CD8-positive, alpha-beta memory T cell (primary cell): ENCODE measurements around the gene EN2. TPM values are rescaled to one million over a fixed set of nuclear protein-coding genes. Genes with fewer than 3 reads are reported as not detected.

Experiments used
- CTCF ChIA-PET: fragments of 350-600 bp; sonication (Branson Sonifier 250); formaldehyde crosslinking; loops from one replicate; lab custom pipeline; 2021; ENCODE audit warnings: antibody characterized with exemption; lab: Charles Lee
- POLR2A ChIA-PET: fragments of 350-600 bp; sonication (Branson Sonifier 250); formaldehyde crosslinking; loops from one replicate; lab custom pipeline; 2021; ENCODE audit warnings: antibody characterized with exemption; lab: Charles Lee
- DNase-seq, 5 donors: peaks; one replicate each; pipeline versions ENCODE4 v3.0.0 to v3.0.0-alpha.2; 2020 to 2022; ENCODE audit warnings: mixed read lengths in 1 of 5
- H3K27ac ChIP-seq: one replicate; pipeline ENCODE4 v1.7.0; 2013; ENCODE audit warnings: low read depth, mild to moderate bottlenecking, low read length, moderate library complexity
- H3K27me3 ChIP-seq: 2 replicates; pipeline ENCODE4 v1.7.0; 2013; ENCODE audit warnings: low read length, mild to moderate bottlenecking; ENCODE audit not compliant: insufficient read depth, poor library complexity, severe bottlenecking
- H3K36me3 ChIP-seq: 2 replicates; pipeline ENCODE4 v1.7.0; 2013; ENCODE audit warnings: mild to moderate bottlenecking, low read length, moderate library complexity; ENCODE audit not compliant: insufficient read depth
- H3K4me1 ChIP-seq: 2 replicates; pipeline ENCODE4 v1.7.0; 2013; ENCODE audit warnings: mild to moderate bottlenecking, low read length, moderate library complexity; ENCODE audit not compliant: insufficient read depth
- H3K4me3 ChIP-seq: 2 replicates; pipeline ENCODE4 v1.7.0; 2013; ENCODE audit warnings: mild to moderate bottlenecking, low read length
- H3K9me3 ChIP-seq: 2 replicates; pipeline ENCODE4 v1.7.0; 2013; ENCODE audit warnings: mild to moderate bottlenecking, low read length
- H3K27ac Mint-ChIP-seq, 8 donors: one replicate each; pipeline ENCODE4 v1.8.0; 2020 to 2021; ENCODE audit warnings: mixed read lengths in 8 of 8, mild to moderate bottlenecking in 6 of 8, inconsistent platforms in 3 of 8, moderate library complexity in 3 of 8
- H3K27me3 Mint-ChIP-seq, 2 donors: one replicate each; pipeline ENCODE4 v1.8.0; 2020 to 2021; ENCODE audit warnings: mixed read lengths in 2 of 2, mild to moderate bottlenecking in 1 of 2, moderate library complexity in 1 of 2
- H3K36me3 Mint-ChIP-seq, 3 donors: one replicate each; pipeline ENCODE4 v1.8.0; 2020 to 2021; ENCODE audit warnings: mixed read lengths in 3 of 3, inconsistent platforms in 1 of 3, mild to moderate bottlenecking in 1 of 3
- H3K4me1 Mint-ChIP-seq, 3 donors: one replicate each; pipeline ENCODE4 v1.8.0; 2020 to 2021; ENCODE audit warnings: mixed read lengths in 3 of 3, inconsistent platforms in 1 of 3, mild to moderate bottlenecking in 1 of 3
- H3K4me3 Mint-ChIP-seq, 7 donors: one replicate each; pipeline ENCODE4 v1.8.0; 2020 to 2021; ENCODE audit warnings: mixed read lengths in 7 of 7, mild to moderate bottlenecking in 6 of 7, moderate library complexity in 4 of 7, inconsistent platforms in 2 of 7
- H3K9me3 Mint-ChIP-seq, 5 donors: one replicate each; pipeline ENCODE4 v1.8.0; 2020 to 2022; ENCODE audit warnings: mixed read lengths in 5 of 5, mild to moderate bottlenecking in 3 of 5, moderate library complexity in 2 of 5, inconsistent platforms in 1 of 5
- polyA plus RNA-seq: library from polyadenylated mRNA; unstranded; fragments of 300-500 nt; fragmentation: Illumina TruSeq; gene quantifications from one replicate; pipeline ENCODE4 v1.2.3, GENCODE V29; 2021
- total RNA-seq, 2 experiments: library from RNA; stranded (reverse); gene quantifications; one replicate each; pipeline ENCODE4 v1.2.3, GENCODE V29; 2021

Gene EN2
- total and polyA plus RNA-seq, 3 experiments from 2014 or later, result not detected

- Histone ChIP-seq H3K36me3 (no peaks in the 10 kb centered on the region), H3K4me1 (no peaks in the 10 kb centered on the region), H3K9me3 (no peaks in the 10 kb centered on the region), H3K27me3 (peaks cover 5% of the 10 kb centered on the region), H3K27ac (no peak overlapping the region), H3K4me3 (no peak overlapping the region)
- ChIA-PET CTCF (no interaction called here), POLR2A (no interaction called here)
- no peaks in the 10 kb centered on the region for H3K9me3 Mint-ChIP-seq
- no peak overlapping the region for H3K27ac Mint-ChIP-seq
- H3K4me3 Mint-ChIP-seq, result no peak overlapping the region
- no peaks in the 10 kb centered on the region for H3K36me3 Mint-ChIP-seq
- H3K27me3 Mint-ChIP-seq, result peaks cover 22 to 33% of the 10 kb centered on the region in 2 donors
- H3K4me1 Mint-ChIP-seq, result peaks cover 2 to 5% (median 2%) of the 10 kb centered on the region in 3 donors
- DNase-seq, result no peak
These were observed 26.8 kb downstream of the EN2 start for GRCh38 chr7:155484483-155485399.

GRCh38 chr7:155486783-155487508 is 29.0 kb downstream of the EN2 start:
- peaks cover 5% of the 10 kb centered on the region for H3K27me3 ChIP-seq
- CTCF ChIA-PET, result no interaction called here
- POLR2A ChIA-PET, result no interaction called here

GRCh38 chr7:155487509-155488482 is 29.9 kb downstream of the EN2 start:
- Mint-ChIP-seq H3K9me3 (no peaks in the 10 kb centered on the region), H3K27me3 (peaks cover 14 to 42% of the 10 kb centered on the region in 2 donors), H3K27ac (peak overlapping the region in 2 of 8 donors; percentile 12 to 55), H3K36me3 (peaks cover 0 to 3% (median 0%) of the 10 kb centered on the region in 3 donors), H3K4me3 (no peak overlapping the region), H3K4me1 (peaks cover 13 to 23% (median 18%) of the 10 kb centered on the region in 3 donors)
- DNase-seq, result no peak
- H3K27me3 ChIP-seq, result peaks cover 5% of the 10 kb centered on the region
- ChIA-PET CTCF (no interaction called here), POLR2A (no interaction called here)
- H3K9me3 ChIP-seq, result no peaks in the 10 kb centered on the region
- peaks cover 5% of the 10 kb centered on the region for H3K4me1 ChIP-seq
- no peaks in the 10 kb centered on the region for H3K36me3 ChIP-seq
- H3K27ac ChIP-seq, result no peak overlapping the region
- no peak overlapping the region for H3K4me3 ChIP-seq

More at GRCh38 chr7:155486783-155487508, 29.0 kb downstream of the EN2 start:
- peaks cover 10 to 21% (median 16%) of the 10 kb centered on the region in 3 donors for H3K4me1 Mint-ChIP-seq
- H3K36me3 Mint-ChIP-seq, result peaks cover 0 to 3% (median 0%) of the 10 kb centered on the region in 3 donors
- no peak overlapping the region for H3K4me3 Mint-ChIP-seq
- H3K9me3 Mint-ChIP-seq, result no peaks in the 10 kb centered on the region
- DNase-seq, result no peak
- Histone ChIP-seq H3K27ac (no peak overlapping the region), H3K36me3 (no peaks in the 10 kb centered on the region), H3K9me3 (no peaks in the 10 kb centered on the region), H3K4me1 (peaks cover 5% of the 10 kb centered on the region), H3K4me3 (no peak overlapping the region)
- peaks cover 22 to 39% of the 10 kb centered on the region in 2 donors for H3K27me3 Mint-ChIP-seq
- H3K27ac Mint-ChIP-seq, result no peak overlapping the region

- Histone ChIP-seq H3K27me3 (peaks cover 5% of the 10 kb centered on the region), H3K27ac (no peak overlapping the region), H3K4me1 (peaks cover 5% of the 10 kb centered on the region), H3K4me3 (no peak overlapping the region), H3K9me3 (no peaks in the 10 kb centered on the region), H3K36me3 (no peaks in the 10 kb centered on the region)
- H3K9me3 Mint-ChIP-seq, result no peaks in the 10 kb centered on the region
- H3K36me3 Mint-ChIP-seq, result peaks cover 0 to 3% (median 0%) of the 10 kb centered on the region in 3 donors
- ChIA-PET POLR2A (no interaction called here), CTCF (no interaction called here)
- peak overlapping the region in 1 of 7 donors; percentile 48 for H3K4me3 Mint-ChIP-seq
- peaks cover 14 to 42% of the 10 kb centered on the region in 2 donors for H3K27me3 Mint-ChIP-seq
- no peak for DNase-seq
- H3K4me1 Mint-ChIP-seq, result peaks cover 11 to 18% (median 18%) of the 10 kb centered on the region in 3 donors
- peak overlapping the region in 2 of 8 donors; percentile 6 to 8 for H3K27ac Mint-ChIP-seq
These were observed 30.7 kb downstream of the EN2 start for GRCh38 chr7:155488483-155489127.

- H3K9me3 ChIP-seq, result no peaks in the 10 kb centered on the region
- H3K9me3 Mint-ChIP-seq, result no peaks in the 10 kb centered on the region
- no peak for DNase-seq
- H3K4me3 Mint-ChIP-seq, result peak overlapping the region in 4 of 7 donors; percentile 6 to 41 (median 29)
- no peaks in the 10 kb centered on the region for H3K36me3 ChIP-seq
- POLR2A ChIA-PET, result no interaction called here
- no peak overlapping the region for H3K27ac ChIP-seq
- peaks cover 11 to 18% (median 18%) of the 10 kb centered on the region in 3 donors for H3K4me1 Mint-ChIP-seq
- CTCF ChIA-PET, result no interaction called here
- peaks cover 0 to 3% (median 0%) of the 10 kb centered on the region in 3 donors for H3K36me3 Mint-ChIP-seq
- H3K27me3 Mint-ChIP-seq, result peaks cover 14 to 40% of the 10 kb centered on the region in 2 donors
- no peak overlapping the region for H3K4me3 ChIP-seq
- no peak overlapping the region for H3K27ac Mint-ChIP-seq
- H3K4me1 ChIP-seq, result peaks cover 5% of the 10 kb centered on the region
- peaks cover 5% of the 10 kb centered on the region for H3K27me3 ChIP-seq
These were observed 31.4 kb downstream of the EN2 start for GRCh38 chr7:155489158-155489840.

GRCh38 chr7:155489862-155490696 is 32.1 kb downstream of the EN2 start:
- no peaks in the 10 kb centered on the region for H3K9me3 ChIP-seq
- H3K36me3 ChIP-seq, result no peaks in the 10 kb centered on the region
- H3K4me1 ChIP-seq, result peaks cover 5% of the 10 kb centered on the region
- POLR2A ChIA-PET, result no interaction called here
- Mint-ChIP-seq H3K4me1 (peaks cover 11 to 18% (median 18%) of the 10 kb centered on the region in 3 donors), H3K27me3 (peaks cover 10 to 35% of the 10 kb centered on the region in 2 donors), H3K4me3 (peak overlapping the region; percentile 70 to 91 (median 83)), H3K27ac (peak overlapping the region in 2 of 8 donors; percentile 51 to 63), H3K9me3 (no peaks in the 10 kb centered on the region), H3K36me3 (peaks cover 0 to 3% (median 0%) of the 10 kb centered on the region in 3 donors)
- CTCF ChIA-PET, result no interaction called here
- no peak overlapping the region for H3K27ac ChIP-seq
- peaks cover 5% of the 10 kb centered on the region for H3K27me3 ChIP-seq
- H3K4me3 ChIP-seq, result peak overlapping the region; percentile 45
- no peak for DNase-seq
